ENCODE data around the gene LCP2. TPM values are rescaled to one million over a fixed set of nuclear protein-coding genes. Genes with fewer than 3 reads are reported as not detected.

The LCP2 gene
- total RNA-seq, 1 experiment from 2014 or later = 0.61 TPM

DNA sequence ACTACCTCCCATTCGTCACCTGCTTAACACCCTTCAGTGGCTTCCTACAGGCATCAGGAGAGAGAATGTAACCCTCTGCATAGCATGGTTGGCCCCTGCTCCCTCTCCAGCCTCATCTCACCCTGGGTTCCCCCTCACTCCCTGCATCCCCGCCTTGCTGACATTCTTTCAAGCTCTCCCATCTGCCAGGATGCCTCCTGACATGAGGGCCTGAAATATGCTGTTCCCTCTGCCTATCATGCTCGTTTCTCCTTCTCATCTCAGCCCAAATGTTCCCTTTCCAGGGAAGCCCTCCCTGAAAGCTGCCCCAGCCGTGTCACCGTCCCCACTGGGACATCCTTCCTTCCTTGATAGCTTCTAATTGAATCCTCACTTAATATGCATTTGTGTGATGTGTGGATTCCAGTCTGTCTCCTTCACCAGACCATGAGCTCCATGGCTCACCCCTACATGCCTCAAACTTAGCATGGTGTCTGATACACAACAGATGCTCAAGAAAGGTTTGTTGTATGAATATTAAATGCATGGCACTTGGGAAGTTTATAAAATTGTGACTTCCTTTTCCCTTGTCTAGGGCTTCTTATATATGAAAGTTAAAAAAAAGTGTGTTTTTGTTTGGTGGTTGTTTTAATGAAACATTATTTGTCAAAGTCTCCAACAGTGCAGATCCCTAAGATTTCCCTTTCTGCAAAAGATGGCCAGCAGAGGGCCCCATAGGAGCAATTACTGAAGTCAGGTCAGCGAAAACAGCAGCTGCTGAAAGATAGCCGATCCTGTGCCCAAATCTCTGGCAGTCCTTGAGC lies 72.0 kb downstream of the LCP2 start:
- no peak overlapping the region for H3K27ac ChIP-seq (ENCODE audit: low read depth, low read length)
- RAD21 ChIA-PET (ENCODE audit: low non-redundant PET in 1 of 2, low total read pairs in 2 of 2, uncharacterized antibody in 2 of 2, unreplicated experiment in 2 of 2) = no interaction called here
- H3K4me2 ChIP-seq (ENCODE audit: low read length) = no peak overlapping the region
- no peaks in the 10 kb centered on the region for H4K20me1 ChIP-seq (ENCODE audit: insufficient read depth)
- H3K36me3 ChIP-seq (ENCODE audit: control insufficient read depth in 1 of 2, insufficient read depth in 2 of 2, low read length in 2 of 2) = no peaks in the 10 kb centered on the region
- H2AFZ ChIP-seq (ENCODE audit: low read depth, low read length, poor library complexity, severe bottlenecking) = peak overlapping the region; percentile 19
- TF ChIP-seq EGR1 (IDR thresholded peaks at IDR 0.05; ENCODE audit: low read depth) (no peak), EZH2phosphoT487 (IDR thresholded peaks at IDR 0.05; ENCODE audit: borderline replicate concordance) (no peak), JUND (IDR thresholded peaks at IDR 0.05) (no peak), EZH2 (IDR thresholded peaks at IDR 0.05) (no peak), CBX3 (IDR thresholded peaks at IDR 0.05; ENCODE audit: low read depth) (no peak), CEBPB (IDR thresholded peaks at IDR 0.05; ENCODE audit: low read depth) (no peak), POLR2A (IDR thresholded peaks at IDR 0.05; ENCODE audit: borderline replicate concordance, extremely low read depth, insufficient read depth, insufficient read length) (no peak), ZNF274 (IDR thresholded peaks at IDR 0.05; ENCODE audit: low read depth, low read length) (no peak), SIN3A (IDR thresholded peaks at IDR 0.05; ENCODE audit: low read depth) (no peak), RAD21 (IDR thresholded peaks at IDR 0.05; ENCODE audit: low read depth) (peak; percentile 83), YY1 (IDR thresholded peaks at IDR 0.05; ENCODE audit: extremely low read depth, insufficient replicate concordance, low read depth, low read length) (peak; percentile 34), SP1 (IDR thresholded peaks at IDR 0.05; ENCODE audit: low read depth) (no peak), ZFX (IDR thresholded peaks at IDR 0.05) (no peak), POLR2AphosphoS5 (IDR thresholded peaks at IDR 0.05; ENCODE audit: low read depth, low read length) (no peak), FOSL1 (IDR thresholded peaks at IDR 0.05; ENCODE audit: low read depth) (no peak)
- TF ChIP-seq, protein P1, sequence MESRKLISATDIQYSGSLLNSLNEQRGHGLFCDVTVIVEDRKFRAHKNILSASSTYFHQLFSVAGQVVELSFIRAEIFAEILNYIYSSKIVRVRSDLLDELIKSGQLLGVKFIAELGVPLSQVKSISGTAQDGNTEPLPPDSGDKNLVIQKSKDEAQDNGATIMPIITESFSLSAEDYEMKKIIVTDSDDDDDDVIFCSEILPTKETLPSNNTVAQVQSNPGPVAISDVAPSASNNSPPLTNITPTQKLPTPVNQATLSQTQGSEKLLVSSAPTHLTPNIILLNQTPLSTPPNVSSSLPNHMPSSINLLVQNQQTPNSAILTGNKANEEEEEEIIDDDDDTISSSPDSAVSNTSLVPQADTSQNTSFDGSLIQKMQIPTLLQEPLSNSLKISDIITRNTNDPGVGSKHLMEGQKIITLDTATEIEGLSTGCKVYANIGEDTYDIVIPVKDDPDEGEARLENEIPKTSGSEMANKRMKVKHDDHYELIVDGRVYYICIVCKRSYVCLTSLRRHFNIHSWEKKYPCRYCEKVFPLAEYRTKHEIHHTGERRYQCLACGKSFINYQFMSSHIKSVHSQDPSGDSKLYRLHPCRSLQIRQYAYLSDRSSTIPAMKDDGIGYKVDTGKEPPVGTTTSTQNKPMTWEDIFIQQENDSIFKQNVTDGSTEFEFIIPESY (IDR thresholded peaks at IDR 0.05; ENCODE audit: extremely low read depth, insufficient replicate concordance, low read length) = no peak
- TF ChIP-seq, protein P2, sequence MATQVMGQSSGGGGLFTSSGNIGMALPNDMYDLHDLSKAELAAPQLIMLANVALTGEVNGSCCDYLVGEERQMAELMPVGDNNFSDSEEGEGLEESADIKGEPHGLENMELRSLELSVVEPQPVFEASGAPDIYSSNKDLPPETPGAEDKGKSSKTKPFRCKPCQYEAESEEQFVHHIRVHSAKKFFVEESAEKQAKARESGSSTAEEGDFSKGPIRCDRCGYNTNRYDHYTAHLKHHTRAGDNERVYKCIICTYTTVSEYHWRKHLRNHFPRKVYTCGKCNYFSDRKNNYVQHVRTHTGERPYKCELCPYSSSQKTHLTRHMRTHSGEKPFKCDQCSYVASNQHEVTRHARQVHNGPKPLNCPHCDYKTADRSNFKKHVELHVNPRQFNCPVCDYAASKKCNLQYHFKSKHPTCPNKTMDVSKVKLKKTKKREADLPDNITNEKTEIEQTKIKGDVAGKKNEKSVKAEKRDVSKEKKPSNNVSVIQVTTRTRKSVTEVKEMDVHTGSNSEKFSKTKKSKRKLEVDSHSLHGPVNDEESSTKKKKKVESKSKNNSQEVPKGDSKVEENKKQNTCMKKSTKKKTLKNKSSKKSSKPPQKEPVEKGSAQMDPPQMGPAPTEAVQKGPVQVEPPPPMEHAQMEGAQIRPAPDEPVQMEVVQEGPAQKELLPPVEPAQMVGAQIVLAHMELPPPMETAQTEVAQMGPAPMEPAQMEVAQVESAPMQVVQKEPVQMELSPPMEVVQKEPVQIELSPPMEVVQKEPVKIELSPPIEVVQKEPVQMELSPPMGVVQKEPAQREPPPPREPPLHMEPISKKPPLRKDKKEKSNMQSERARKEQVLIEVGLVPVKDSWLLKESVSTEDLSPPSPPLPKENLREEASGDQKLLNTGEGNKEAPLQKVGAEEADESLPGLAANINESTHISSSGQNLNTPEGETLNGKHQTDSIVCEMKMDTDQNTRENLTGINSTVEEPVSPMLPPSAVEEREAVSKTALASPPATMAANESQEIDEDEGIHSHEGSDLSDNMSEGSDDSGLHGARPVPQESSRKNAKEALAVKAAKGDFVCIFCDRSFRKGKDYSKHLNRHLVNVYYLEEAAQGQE (IDR thresholded peaks at IDR 0.05; ENCODE audit: low read depth) = no peak
- TF ChIP-seq, protein P3, sequence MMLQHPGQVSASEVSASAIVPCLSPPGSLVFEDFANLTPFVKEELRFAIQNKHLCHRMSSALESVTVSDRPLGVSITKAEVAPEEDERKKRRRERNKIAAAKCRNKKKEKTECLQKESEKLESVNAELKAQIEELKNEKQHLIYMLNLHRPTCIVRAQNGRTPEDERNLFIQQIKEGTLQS (IDR thresholded peaks at IDR 0.05) = no peak
- TF ChIP-seq, protein P4, sequence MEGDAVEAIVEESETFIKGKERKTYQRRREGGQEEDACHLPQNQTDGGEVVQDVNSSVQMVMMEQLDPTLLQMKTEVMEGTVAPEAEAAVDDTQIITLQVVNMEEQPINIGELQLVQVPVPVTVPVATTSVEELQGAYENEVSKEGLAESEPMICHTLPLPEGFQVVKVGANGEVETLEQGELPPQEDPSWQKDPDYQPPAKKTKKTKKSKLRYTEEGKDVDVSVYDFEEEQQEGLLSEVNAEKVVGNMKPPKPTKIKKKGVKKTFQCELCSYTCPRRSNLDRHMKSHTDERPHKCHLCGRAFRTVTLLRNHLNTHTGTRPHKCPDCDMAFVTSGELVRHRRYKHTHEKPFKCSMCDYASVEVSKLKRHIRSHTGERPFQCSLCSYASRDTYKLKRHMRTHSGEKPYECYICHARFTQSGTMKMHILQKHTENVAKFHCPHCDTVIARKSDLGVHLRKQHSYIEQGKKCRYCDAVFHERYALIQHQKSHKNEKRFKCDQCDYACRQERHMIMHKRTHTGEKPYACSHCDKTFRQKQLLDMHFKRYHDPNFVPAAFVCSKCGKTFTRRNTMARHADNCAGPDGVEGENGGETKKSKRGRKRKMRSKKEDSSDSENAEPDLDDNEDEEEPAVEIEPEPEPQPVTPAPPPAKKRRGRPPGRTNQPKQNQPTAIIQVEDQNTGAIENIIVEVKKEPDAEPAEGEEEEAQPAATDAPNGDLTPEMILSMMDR (IDR thresholded peaks at IDR 0.05 in 2 of 3, conservative IDR thresholded peaks at IDR 0.05 in 1 of 3; ENCODE audit: borderline replicate concordance in 1 of 3, insufficient read depth in 1 of 3, low read depth in 2 of 3, low read length in 2 of 3) = peak; percentile 68 to 87 (median 86)
- TF ChIP-seq, protein P5, sequence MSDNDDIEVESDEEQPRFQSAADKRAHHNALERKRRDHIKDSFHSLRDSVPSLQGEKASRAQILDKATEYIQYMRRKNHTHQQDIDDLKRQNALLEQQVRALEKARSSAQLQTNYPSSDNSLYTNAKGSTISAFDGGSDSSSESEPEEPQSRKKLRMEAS (IDR thresholded peaks at IDR 0.05) = no peak
- no peaks in the 10 kb centered on the region for H3K9me3 ChIP-seq (ENCODE audit: control insufficient read depth in 1 of 2, insufficient read depth in 1 of 2, low read depth in 1 of 2, low read length in 2 of 2)
- peaks cover 16% of the 10 kb centered on the region for H3K27me3 ChIP-seq (ENCODE audit: insufficient read depth, low read length)
- no peaks in the 10 kb centered on the region for H3K4me1 ChIP-seq (ENCODE audit: control insufficient read depth in 1 of 2, insufficient read depth in 2 of 2, low read length in 2 of 2)
- CTCF ChIA-PET = interaction anchor here (0.8 to 5.6 kb wide), 11 partner anchors 9 to 407 kb away, joined by 3 to 47 read pairs (median 5); no protein-coding TSS in a partner anchor
- DNase-seq (ENCODE audit: low read depth, low spot score) = peak; percentile 50
- BruUV-seq (replicated peaks) = no TSS peak
- H3K9me2 ChIP-seq (ENCODE audit: insufficient read depth) = no peaks in the 10 kb centered on the region
- H3K4me3 ChIP-seq (replicated peaks in 1 of 2; ENCODE audit: low read depth in 1 of 2, low read length in 2 of 2) = no peak overlapping the region
- no peak overlapping the region for H3K9ac ChIP-seq (ENCODE audit: low read length)
- POLR2A ChIA-PET = no interaction called here
- peak; percentile 87 for ATAC-seq
- intact Hi-C loops (cut with micrococcal nuclease) = loop anchor here (1.0 to 2.0 kb wide), 3 partner anchors 114 to 397 kb away; no protein-coding TSS in a partner anchor
- H3K79me2 ChIP-seq (ENCODE audit: insufficient read depth, low read length) = no peaks in the 10 kb centered on the region
